ENCODE data around the gene PLIN1.

PLIN1 gene

DNA sequence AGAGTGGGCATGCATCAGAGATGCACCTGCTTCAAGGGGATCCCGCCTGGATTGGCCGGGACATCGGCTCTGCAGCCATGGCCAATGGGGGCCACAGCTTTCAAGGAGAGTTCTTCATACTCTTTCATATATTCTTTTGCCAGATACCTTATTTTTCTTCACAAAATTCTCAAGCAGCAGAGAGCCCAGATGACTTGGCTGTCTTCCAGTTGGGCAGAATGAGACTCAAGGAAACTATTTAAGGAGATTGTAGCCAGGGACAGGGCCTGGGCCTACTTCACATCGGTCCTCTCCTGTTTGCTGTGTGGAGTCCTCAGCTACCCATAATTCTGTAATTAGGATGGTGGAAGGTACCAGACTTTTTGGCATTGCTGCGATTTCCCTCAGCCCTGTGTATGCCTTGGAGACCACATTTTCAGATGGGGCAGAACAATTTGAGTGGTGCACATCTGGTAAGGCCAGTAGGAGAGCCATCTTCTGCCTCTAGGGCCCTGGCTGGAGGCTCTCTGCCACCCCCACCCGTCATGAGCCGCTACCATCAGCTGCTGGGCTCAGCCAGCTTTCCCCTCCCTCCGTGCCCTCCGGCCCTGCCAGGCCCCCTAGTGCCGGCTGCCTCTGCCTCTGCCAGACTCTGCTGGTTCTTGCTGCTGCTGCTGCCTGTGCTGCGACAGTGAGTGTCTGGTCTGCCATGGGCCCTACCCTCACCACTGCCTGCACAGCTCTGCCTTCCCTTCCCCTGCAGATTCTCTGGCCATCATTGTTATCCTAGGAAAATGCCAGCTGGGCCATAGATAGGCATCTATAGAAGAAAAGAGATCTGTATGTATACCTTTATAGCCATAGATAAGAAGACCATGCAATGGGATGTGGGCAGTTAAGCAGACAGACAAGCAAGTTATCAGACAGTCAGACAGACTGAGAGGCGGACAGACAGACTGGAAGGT lies 6.7 kb downstream of the PLIN1 start:
- no peak for DNase-seq (ENCODE audit: low read depth in 3 of 3)

DNA sequence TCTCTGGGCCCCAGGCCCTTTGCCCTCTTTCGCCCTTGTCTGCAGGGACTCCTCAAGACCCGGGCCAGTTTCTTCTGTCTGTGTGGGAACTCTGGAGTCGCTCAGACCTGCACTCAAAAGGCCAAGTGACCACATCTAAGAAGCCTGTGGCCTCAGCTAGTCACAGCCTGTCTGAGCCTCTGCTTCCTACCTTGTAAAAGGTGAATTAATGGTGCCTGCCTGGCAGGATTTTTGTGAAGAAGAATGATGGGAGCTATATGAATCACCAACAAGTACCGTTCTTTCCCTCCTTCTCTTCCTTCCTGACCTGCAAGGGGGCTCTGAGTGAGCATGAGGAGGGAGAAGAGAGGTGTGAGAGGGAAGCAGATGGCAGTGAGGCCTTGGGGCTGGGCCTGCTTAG lies 7.5 kb downstream of the PLIN1 start:
- no peak for DNase-seq (ENCODE audit: low read depth in 3 of 3)

DNA sequence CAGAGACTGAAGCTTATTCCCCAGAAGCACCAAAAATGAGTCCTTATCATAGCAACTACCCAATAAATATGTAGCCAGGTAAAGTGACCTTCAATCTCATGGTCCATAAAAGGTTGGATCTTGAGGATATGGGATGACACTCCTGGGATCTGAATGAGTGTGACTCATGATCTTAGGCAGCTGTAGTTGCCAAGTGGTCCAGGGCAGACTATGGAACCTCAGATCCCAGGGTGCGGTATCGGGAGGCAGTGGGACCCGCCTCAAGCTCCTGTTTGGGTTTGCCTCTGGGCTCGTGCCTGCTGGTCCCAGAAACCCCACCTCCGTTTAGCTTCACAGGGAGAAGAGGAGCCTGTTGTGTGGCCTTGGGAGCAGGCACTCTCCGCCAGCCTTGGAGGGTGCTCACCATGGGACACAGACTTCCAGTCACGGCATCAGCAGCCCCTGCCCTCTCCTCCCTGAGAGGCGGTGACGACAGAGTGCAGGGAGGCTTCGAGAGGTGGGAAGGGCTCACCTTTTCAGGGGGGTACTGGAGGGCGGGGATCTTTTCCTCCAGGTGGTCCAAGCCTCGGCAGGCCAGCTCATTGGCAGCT lies 8.1 kb downstream of the PLIN1 start:
- no peak for DNase-seq (ENCODE audit: low read depth in 3 of 3)

DNA sequence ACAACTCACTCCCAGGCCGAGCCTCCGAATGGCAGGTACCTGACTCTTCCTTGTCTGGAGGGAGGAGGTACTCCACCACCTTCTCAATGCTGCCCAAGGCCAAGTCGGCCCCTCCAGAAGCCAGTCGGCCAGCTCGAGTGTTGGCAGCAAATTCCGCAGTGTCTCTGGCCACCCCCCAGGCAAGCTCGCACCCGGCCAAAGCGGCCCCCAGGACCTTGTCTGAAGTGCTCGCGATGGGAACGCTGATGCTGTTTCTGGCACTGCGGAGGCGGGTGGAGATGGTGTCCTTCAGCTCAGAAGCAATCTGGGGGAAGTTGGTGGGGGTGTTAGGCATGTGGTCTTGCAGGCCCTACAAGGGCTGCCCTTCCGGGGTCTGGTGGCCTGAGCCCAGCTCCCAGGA lies 9.2 kb downstream of the PLIN1 start:
- no peak for DNase-seq (ENCODE audit: low read depth in 3 of 3)

DNA sequence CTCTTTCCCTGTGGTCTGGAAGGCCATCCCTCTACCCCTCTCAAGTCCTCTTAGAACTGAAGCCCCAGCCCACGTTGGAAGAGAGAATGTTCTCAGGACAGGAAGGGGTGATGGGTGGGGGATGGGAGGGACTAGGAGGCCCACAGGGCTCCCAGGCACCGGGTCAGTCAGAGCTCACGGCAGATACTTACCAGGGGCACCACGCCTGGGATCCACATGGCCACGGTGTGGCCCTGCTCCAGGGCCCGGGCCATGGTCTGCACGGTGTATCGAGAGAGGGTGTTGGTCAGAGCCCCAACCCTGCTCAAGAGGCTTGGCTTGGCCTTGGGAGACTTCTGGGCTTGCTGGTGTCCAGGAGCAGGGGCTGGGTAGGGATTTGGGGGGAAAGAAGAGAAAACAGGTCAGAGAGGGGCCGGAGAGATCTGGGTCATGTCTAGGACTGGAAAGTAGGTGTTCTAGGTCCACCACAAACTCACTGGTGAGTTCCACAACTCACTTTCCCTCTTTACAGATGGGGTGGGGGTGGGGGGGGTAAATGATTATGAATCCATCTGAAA lies 9.8 kb downstream of the PLIN1 start:
- DNase-seq (ENCODE audit: low read depth in 3 of 3), result no peak

DNA sequence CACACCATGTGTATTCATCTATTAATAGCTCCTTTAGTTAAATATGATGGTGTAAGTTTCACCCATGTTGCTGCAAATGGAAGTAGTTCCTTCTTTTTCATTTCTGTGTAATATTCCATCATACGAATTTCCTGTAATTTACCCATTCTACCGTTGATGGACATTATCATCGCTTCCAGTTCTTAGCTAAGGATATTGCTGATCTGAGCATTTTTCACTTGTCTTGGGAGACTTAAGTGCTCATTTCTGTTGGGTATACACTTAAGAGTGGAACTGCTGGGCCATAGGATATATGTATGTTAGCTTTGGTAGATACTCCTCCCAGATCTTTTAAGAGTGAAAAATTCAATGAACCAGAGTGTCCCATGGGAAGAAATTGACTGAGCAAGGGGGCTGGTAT lies 11.0 kb downstream of the PLIN1 start:
- DNase-seq (ENCODE audit: low read depth in 3 of 3), result no peak

DNA sequence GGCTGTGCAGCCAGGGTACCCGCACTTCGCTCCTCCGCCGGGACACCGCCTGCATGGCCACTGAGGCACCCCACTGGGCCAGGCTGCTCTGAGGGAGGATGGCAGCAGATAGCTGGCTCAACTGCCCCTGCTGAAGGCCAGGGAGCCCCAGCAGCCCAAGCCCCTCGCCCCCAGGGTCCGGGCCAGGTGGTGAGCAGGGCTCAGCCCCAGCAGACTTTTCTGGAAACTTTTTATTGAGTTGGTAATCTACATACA lies 11.5 kb downstream of the PLIN1 start:
- DNase-seq (ENCODE audit: low read depth in 3 of 3), result no peak

DNA sequence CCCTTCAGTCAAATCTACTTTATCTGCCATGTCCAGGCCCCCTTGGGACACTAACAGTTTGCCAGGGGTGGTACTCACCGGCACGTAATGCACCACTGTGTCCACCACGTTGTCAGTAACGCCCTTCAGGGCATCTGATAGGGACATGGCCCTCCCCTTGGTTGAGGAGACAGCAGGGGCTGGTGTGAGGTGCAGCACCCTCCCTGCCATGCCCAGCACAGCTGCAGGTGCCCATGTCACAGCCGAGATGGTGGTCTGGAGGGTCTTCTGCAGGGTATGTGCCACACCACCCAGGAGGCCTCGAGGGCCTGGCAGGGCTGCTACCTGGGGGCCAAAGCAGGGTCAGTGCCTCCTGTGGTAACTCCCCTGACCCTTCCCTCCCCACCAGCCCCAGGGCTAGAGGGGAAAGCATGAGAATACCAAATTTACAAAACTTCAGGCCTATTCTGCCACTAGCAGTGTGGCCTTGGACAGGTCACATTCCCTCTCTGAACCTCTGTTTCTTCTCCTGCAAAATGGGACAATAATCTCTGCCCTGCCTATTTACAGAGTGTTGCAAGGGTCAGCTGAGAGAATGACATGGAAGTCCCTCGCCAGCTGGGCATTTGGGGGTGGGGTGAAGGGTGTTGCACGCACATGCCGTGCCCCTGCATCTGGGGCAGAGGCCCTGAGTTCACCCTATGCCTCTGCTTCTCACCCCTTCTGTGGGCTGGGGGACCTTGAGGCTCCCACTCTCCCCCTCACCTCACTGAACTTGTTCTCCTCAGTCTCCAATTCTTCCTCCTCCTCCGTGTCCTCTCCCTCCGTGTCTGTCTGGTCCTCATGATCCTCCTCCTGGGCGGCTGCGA lies 12.1 kb downstream of the PLIN1 start:
- DNase-seq (ENCODE audit: low read depth in 3 of 3), result no peak

DNA sequence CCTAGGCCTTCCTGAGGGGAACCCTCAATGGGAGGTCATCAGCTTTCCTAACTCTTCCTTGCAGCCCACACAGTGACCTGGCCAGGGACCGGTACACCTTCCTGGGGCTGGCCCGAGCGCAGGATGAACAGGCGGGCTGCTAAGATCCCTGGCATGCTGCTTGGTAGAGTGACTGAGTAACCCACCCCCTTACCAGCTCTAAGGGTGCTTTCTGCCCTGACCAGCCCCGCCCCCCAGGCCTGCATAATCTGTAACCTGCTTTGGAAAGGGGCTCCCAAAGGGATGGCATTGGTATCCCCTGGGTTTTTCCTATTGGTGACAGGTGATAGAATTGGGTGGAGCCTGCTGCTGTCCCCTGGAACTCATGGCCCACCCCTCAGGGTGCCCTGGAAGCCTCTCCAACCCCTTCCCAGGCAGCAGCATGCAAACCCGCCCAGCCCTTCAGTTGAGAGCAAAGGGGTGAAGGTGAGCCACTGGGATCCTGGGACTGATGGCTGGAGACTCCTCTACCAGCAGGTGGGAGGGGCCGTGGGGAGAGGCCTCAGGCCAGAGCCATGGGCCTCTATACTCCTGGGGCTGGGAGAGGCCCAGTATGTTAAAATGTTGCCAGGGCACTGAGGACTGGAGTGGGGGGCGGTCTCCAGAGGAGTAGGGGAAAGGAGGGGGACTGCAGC lies 12.8 kb downstream of the PLIN1 start:
- no peak for DNase-seq (ENCODE audit: low read depth in 3 of 3)

DNA sequence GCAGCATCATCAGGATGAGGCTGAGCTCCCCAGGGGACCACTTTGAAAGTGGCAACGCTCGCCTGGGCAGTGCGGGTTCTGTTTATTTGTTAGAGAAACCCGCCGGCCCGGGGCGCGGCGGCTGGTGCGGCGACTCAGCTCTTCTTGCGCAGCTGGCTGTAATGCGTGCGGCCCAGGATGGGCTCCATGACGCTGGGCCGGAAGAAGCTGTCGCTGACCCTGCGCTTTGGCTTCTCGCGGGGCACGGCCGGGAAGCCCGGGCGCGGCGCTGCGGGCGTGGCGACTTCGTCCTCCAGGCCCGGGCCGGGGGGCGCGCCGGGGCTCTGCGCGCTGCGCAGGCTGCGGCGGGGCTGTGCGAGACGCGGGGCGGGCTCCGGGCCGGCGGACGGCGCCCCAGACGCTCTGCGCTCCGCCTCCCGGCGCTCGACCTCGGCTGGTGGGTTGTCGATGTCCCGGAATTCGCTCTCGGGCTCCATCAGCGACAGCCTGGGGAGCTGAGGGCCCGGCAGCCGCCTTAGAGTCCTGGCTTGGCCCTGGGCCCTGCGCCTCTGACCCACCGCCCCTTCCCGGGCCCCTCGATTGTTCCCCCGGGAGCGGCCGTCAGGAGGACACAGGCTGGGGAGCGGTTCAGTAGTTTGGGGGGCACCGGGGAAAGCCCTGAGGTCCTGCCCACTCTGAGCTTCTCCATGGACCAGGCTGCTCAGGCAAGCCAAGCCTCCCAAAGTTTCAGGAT lies 13.6 kb downstream of the PLIN1 start:
- DNase-seq (ENCODE audit: low read depth in 3 of 3), result no peak

DNA sequence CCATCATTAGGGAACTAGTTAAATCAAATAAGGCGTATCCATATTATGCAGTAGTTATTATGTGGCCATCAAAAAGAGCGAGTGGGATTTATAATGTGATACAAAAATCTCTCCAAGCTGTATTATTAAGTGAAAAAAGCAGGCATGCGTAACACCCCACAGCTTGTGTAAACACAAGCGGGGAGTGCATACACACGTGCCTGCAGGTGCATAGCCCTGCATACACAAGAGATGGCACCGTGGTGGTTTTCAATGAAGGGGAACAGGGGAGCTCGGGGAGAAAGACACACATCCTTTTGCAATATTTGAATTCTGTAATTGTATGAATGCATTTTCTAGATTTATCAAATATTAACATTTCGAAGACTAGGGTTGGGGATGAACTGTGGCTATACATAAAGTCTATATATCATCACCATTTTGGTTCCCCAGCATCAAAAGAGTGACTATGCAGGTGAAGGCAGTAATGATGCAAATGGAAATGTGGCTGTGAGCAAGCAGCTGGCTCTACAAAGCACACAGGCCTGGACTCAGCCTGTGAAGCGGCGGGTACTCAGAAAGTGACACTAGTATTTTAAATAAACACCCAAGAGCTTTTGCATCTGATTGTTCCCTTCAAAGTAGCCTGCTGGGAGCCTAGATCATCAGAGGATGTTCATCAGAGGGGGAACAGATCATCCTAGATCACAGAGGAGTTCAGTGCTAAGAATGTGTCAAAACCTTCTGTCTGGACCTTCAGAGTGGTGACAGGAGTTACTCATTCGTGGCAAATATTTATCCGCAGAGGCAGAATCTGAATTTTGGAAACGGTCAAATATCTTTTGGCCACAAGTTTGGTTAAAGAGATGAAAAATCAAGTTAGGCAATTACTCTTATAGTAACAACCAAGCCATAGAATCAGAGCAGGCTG lies 14.5 kb downstream of the PLIN1 start:
- DNase-seq (ENCODE audit: low read depth in 3 of 3), result no peak

DNA sequence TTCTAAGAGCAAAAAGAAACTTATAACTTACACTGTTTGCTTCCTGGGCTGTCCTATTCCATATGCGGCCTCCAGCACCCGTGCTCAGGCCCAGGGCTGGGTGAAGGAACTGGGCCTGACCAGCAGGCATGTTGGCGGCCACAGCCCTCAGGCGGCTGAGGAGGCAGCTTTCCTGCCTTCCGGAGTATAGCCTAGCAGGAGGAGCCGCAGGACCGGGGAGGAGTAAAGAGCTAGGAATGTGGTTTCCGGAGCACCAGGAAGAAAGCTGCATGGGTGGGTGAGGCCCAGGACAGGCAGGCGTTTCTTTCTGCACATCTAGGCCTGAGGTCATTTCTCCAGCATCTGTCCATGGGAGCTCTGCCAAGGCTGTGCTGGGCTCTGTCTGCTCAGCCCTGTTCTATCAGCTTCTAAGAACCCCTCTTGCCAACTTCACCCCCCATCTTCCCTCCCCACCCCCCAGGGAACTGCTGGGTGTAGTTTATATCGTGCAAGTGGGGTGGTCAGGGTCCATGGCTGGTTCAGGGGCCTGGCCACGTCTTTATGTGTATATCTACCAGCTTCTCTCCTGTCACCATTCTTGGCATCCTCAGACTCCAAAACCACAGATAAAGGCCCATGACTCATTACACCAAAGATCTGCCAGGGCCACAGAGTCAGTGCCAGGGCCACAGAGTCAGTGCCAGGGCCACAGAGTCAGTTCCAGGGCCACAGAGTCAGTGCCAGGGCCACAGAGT lies 16.1 kb downstream of the PLIN1 start:
- DNase-seq (ENCODE audit: low read depth in 3 of 3), result no peak

DNA sequence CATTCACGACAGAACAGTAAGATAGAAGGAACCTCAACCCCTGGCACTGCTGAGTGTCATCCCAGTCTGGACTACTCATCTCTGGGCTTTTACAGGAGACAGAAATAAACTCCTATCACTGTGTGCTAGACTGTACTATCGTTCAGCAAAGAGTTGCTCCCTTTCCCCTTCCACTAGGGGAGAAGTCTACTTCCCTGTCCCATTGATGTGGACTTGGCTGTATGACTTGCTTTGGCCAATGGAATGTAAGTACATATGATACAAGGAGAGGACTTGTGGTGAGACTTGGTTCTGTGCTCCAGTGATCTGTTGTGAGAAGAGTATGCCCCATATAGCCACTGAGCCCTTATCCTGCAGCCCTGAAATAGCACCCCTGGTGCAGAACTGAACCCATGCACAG lies 18.6 kb downstream of the PLIN1 start:
- DNase-seq (ENCODE audit: low read depth in 3 of 3), result no peak

DNA sequence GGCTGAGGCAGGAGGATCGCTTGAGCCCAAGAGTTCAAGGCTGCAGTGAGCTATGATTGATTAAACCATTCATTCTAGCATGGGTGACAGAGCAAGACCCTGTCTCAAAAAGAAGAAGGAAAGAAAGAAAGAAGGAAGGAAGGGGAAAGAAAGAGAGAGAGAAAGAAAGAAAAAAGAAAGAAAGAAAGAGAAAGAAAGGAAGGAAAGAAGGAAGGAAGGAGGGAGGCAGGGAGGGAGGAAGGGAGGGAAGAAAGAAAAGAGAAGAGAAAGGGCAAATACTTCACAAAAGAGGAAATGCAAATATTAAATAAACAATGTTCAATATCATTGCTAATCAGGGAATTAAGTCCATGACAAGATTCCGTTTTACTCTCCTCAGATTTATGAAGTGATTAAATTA lies 19.9 kb downstream of the PLIN1 start:
- DNase-seq (ENCODE audit: low read depth in 3 of 3), result no peak

DNA sequence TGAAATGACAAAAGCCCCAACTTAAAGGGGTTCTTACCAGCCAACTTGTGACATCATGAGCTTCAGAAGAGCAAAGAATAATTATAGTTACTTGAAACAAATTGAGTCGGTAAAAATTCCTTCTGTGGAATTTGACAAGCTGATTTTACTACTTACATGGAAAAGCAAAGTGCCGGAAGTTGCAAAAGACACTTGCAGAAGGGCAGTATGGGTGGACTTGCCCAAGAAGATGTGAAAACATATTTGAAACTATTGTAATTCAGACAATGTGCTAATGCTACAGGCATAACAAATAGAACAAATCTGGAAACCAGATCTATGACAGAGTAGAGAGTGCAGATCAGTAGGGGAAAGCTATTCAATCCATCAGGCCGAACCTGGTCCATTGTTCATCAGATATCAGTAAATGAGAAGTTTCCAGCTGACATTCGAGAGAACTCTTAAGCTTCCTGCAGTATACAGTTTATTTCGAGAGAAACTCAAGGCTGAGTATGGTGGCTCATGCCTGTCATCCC lies 21.4 kb downstream of the PLIN1 start:
- no peak for DNase-seq (ENCODE audit: low read depth in 3 of 3)

DNA sequence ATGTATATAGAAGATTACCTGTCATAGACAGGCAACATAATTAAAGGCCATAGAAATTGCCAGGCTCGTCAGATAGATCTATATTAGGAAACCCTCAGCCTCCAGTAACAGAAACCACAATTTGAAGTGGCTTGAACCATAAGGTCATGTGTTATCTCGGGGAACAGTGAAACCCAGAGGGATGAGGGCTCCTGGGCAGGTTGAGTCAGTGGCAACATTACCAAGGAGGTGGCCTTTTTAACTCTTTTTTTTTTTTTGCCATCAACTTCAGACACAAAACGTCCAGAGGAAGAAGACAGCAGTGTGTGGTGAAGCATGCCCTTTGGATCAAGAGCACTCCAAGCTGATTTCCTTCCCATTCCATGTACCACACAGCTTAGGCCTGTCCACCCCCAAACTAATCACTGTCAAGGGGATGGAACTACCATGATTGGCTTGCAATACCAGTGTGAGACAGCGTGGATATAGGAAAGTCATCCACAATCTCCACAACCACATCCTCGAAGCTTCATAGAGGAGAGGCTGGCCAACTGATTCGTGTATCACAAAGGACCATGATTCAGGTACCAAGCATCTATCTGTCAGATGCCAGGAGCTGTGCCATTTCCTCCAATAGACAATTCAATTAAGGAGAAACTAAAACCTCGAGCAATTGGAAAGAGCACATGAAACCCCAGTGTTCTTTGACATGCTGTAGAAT lies 22.9 kb downstream of the PLIN1 start:
- no peak for DNase-seq (ENCODE audit: low read depth in 3 of 3)

DNA sequence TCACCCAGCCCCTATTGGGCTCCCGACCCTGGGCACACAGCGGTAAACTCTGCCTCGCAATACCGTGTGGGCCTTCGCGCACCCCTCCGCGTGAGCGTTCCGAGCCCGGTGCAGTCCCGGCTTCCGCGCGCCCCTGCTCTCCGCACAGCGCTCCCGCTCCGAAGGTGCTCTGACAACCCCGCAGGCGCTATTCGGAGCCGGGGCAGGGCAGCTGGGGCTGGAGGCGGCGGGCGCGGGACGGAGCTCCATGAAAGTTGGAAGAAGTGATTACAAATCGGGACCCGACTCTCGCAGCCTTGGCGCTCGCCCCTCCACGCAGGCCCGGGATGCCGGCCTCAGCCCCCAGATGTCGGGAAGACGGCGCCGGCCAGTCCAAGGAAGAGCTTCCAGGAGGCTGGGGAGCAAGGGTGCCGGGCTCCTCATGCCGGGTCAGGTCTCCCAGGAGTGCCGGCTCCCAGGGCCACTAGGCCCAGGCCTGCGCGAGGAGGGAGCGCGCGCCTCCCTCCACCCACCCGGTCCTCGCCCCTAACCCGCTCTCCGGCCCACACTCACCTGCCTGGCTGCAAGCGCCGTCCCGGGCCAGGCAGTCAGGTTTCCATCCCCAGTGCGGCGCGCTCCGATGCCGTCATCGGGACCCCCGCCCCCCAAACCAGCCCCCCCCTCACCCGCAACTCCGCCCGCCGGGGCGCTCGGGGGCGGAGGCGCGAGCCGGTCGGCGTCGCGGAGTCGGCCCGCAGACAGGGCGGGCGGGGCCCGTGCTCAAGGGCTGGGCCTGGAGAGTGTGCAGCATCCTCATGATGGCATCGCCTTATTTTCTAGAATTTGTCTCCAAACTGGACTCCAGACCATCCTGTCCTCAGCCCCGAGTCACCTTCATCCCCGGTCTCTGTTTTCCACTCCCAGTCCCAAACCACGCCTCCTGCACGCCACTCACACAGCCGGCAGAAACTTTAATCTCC lies 24.0 kb downstream of the PLIN1 start, which contains the start of gene KIF7:
Gene KIF7, minus strand, starts transcription at position 621 of the 959 bp plus-strand sequence. CDS start 2,537 bp downstream, outside the sequence.
- DNase-seq (ENCODE audit: low read depth in 3 of 3), result no peak
